RWPE1 (cell line): ENCODE measurements around the gene TRPC4.

ENCODE experiments used
- CTCF ChIA-PET: fragments of 350-600 bp; sonication (Branson Sonifier 250); formaldehyde crosslinking; extraction: SDS; loops from one replicate; lab custom pipeline; 2021; lab: Yijun Ruan, JAX
- POLR2A ChIA-PET: fragments of 400-600 bp; formaldehyde crosslinking; extraction: SDS; loops from one replicate; lab custom pipeline; 2020; ENCODE audit warnings: antibody characterized with exemption; ENCODE audit not compliant: low non-redundant PET; lab: Yijun Ruan, JAX
- DNase-seq: peaks from one replicate; pipeline ENCODE4 v3.0.0; 2012; ENCODE audit warnings: low spot score
- H3K27ac ChIP-seq: fragments of 450-650 bp; 2 replicates; pipeline ENCODE4 v1.5.1; 2017
- CTCF ChIP-seq: fragments of 450-650 bp; conservative IDR thresholded peaks from 2 replicates; pipeline ENCODE4 v1.5.1; 2017; ENCODE audit warnings: low read depth, mild to moderate bottlenecking

Gene TRPC4

GRCh38 chr13:37884026-37884425 lies 14.5 kb upstream of the TRPC4 start:
- DNase-seq, result no peak
- ChIA-PET CTCF (no interaction called here), POLR2A (no interaction called here)
- H3K27ac ChIP-seq, result no peak overlapping the region
- no peak for TF ChIP-seq CTCF

GRCh38 chr13:37878921-37879320 lies 9.3 kb upstream of the TRPC4 start:
- POLR2A ChIA-PET, result no interaction called here
- CTCF ChIA-PET, result no interaction called here
- TF ChIP-seq CTCF, result no peak

DNA sequence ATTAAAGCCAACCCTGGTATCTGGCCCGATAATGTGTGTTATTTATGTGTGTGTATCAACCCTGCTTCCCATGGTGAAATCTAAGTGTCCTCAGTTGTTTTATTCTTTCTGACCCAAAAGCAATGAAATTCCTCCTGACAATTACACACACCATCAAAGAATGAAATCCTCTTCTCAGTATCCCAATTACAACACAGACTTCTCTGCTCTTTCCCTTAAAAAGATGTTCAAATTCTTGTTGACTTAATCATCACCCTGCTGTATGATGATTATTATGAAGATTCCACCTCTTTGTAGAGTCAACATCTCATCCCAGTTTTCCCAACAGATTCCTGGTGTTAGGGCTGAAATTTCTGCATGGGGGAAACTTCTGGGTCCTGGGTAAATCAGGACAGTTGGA lies 8.9 kb upstream of the TRPC4 start:
- ChIA-PET POLR2A (no interaction called here), CTCF (no interaction called here)
- no peak overlapping the region for H3K27ac ChIP-seq
- TF ChIP-seq CTCF, result no peak
- DNase-seq, result no peak

More at GRCh38 chr13:37878921-37879320, 9.3 kb upstream of the TRPC4 start:
- DNase-seq, result no peak
- no peak overlapping the region for H3K27ac ChIP-seq

- ChIA-PET CTCF (interaction anchor here (0.5 to 1.5 kb wide), 8 partner anchors 12 to 711 kb away, joined by 3 to 7 read pairs (median 4); partner anchors contain the start of gene UFM1), POLR2A (no interaction called here)
- no peak overlapping the region for H3K27ac ChIP-seq
- peak; percentile 4 for DNase-seq
- TF ChIP-seq CTCF, result no peak
Observed at GRCh38 chr13:37870895-37871550, 1.5 kb upstream of the TRPC4 start.

- CTCF ChIA-PET, result interaction anchor here (0.5 to 2.2 kb wide), 12 partner anchors 11 to 712 kb away, joined by 3 to 8 read pairs (median 3); partner anchors contain the start of gene UFM1
- no peak for TF ChIP-seq CTCF
- DNase-seq, result no peak
- H3K27ac ChIP-seq, result no peak overlapping the region
- POLR2A ChIA-PET, result no interaction called here
Observed at GRCh38 chr13:37870489-37870845, 895 bp upstream of the TRPC4 start.

DNA sequence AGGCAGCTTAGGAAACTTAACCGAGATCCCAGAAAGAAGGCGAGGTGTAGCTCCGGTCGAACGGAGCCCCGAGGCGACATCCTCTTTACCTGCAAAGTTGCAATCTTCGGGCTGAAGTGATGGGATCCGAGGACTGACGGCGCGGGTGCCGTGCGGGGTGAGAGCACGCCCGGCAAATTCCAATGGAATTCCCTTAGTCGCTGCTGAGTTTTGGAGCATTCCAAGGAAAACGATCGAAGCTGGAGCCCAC lies 141 bp downstream of the TRPC4 start:
- H3K27ac ChIP-seq, result no peak overlapping the region
- no peak for TF ChIP-seq CTCF
- ChIA-PET CTCF (interaction anchor here (1.4 to 2.2 kb wide), 2 partner anchors 229 to 481 kb away, joined by 3 to 8 read pairs; no protein-coding TSS in a partner anchor), POLR2A (no interaction called here)
- DNase-seq, result peak; percentile 4
